Measurements from ENCODE around the gene PRPH.

DNA sequence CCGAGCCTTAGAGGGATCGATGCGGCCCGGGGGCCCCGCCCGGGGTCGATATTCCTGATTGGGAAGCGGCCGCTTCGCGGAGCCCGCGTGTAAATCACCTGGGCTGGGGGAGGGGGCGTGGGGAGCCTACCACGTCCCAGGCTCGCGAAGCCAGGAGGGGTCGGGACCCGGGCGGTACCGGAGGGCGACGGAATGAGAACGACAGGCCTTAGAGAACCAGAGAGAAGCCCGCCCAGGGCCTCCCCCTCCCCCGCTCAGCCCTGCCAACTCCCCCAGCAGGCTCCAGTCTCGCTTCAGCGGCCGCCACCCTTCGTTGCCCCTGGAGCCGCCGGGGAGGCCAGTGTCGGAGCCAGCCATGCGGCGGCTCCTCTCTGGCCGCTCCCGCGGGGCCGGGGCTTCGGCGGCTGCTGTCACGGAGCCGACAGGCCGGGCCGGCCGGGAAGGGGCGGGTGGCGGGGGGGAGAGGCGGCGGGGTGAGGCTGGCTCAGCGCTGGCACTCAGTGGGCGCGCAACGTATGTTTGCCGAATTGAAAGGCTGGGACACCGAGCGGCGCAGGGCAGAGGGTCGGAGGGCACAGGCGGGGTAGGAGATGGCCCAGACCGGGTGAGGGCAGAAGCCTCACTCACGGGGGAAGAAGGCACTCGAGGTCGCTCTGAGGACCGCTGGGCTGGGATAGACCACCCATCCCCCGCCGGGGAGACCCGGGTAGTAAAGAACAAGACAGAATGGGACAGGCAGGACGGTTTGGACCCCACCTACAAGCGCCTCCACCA, 50.3 kb downstream of the PRPH start:
- TF ChIP-seq CTCF (IDR thresholded peaks at IDR 0.05) (no peak), POLR2AphosphoS5 (IDR thresholded peaks at IDR 0.05) (no peak), EP300 (IDR thresholded peaks at IDR 0.05) (no peak)

Data from suprapubic skin (tissue), 4 donors.